ENCODE measurements around the gene CTSZ. TPM values are rescaled to one million over a fixed set of nuclear protein-coding genes. Genes with fewer than 3 reads are reported as not detected.

The CTSZ gene
- total RNA-seq, 1 donor from 2014 or later: 150 TPM

- no peaks in the 10 kb centered on the region for H3K9me3 Mint-ChIP-seq (ENCODE audit: unreplicated experiment)
- H3K36me3 Mint-ChIP-seq (ENCODE audit: low read depth, unreplicated experiment): peaks cover 55% of the 10 kb centered on the region
Measured at GRCh38 chr20:58990651-58991445, 16.2 kb downstream of the CTSZ start.

GRCh38 chr20:58989196-58989595 lies 17.9 kb downstream of the CTSZ start:
- no peak for TF ChIP-seq CTCF (IDR thresholded peaks at IDR 0.05; ENCODE audit: unreplicated experiment)
- no peak overlapping the region for H3K27ac Mint-ChIP-seq (ENCODE audit: unreplicated experiment)
- DNase-seq (ENCODE audit: low spot score): no peak
- H3K27me3 Mint-ChIP-seq (ENCODE audit: unreplicated experiment): peaks cover 1% of the 10 kb centered on the region
- peaks cover 48% of the 10 kb centered on the region for H3K36me3 Mint-ChIP-seq (ENCODE audit: low read depth, unreplicated experiment)
- H3K4me3 Mint-ChIP-seq (ENCODE audit: unreplicated experiment): peak overlapping the region; percentile 65
- peaks cover 4% of the 10 kb centered on the region for H3K4me1 Mint-ChIP-seq (ENCODE audit: unreplicated experiment)
- no peaks in the 10 kb centered on the region for H3K9me3 Mint-ChIP-seq (ENCODE audit: unreplicated experiment)

More at GRCh38 chr20:58990651-58991445, 16.2 kb downstream of the CTSZ start:
- H3K27ac Mint-ChIP-seq (ENCODE audit: unreplicated experiment): no peak overlapping the region
- H3K27me3 Mint-ChIP-seq (ENCODE audit: unreplicated experiment): no peaks in the 10 kb centered on the region
- H3K4me1 Mint-ChIP-seq (ENCODE audit: unreplicated experiment): no peaks in the 10 kb centered on the region
- no peak for TF ChIP-seq CTCF (IDR thresholded peaks at IDR 0.05; ENCODE audit: unreplicated experiment)
- no peak for DNase-seq (ENCODE audit: low spot score)
- no peak overlapping the region for H3K4me3 Mint-ChIP-seq (ENCODE audit: unreplicated experiment)

DNA sequence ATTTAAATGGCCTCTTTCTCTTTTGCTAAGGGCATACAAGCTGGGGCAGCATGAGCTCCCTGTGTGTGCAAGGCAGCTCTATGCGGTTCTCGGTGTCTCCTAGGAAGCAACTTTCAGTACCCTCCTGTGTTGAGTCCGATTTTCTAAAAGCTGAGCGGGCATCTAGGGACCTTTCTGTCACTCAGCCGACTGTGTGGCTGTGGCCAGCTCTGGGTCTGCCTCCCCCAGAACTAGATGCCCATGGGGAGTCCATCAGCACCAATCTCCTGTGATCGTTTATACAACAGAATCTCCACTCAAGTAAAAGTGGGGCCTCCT lies 18.5 kb downstream of the CTSZ start:
- no peak for TF ChIP-seq CTCF (IDR thresholded peaks at IDR 0.05; ENCODE audit: unreplicated experiment)
- no peak for DNase-seq (ENCODE audit: low spot score)
- no peaks in the 10 kb centered on the region for H3K9me3 Mint-ChIP-seq (ENCODE audit: unreplicated experiment)

GRCh38 chr20:58987790-58988564 lies 19.1 kb downstream of the CTSZ start:
- no peak for DNase-seq (ENCODE audit: low spot score)
- peaks cover 10% of the 10 kb centered on the region for H3K4me1 Mint-ChIP-seq (ENCODE audit: unreplicated experiment)
- H3K27ac Mint-ChIP-seq (ENCODE audit: unreplicated experiment): no peak overlapping the region
- H3K9me3 Mint-ChIP-seq (ENCODE audit: unreplicated experiment): no peaks in the 10 kb centered on the region
- H3K27me3 Mint-ChIP-seq (ENCODE audit: unreplicated experiment): peaks cover 1% of the 10 kb centered on the region
- peaks cover 42% of the 10 kb centered on the region for H3K36me3 Mint-ChIP-seq (ENCODE audit: low read depth, unreplicated experiment)
- peak overlapping the region; percentile 22 for H3K4me3 Mint-ChIP-seq (ENCODE audit: unreplicated experiment)
- TF ChIP-seq CTCF (IDR thresholded peaks at IDR 0.05; ENCODE audit: unreplicated experiment): no peak

More for the DNA sequence above, 18.5 kb downstream of the CTSZ start:
- H3K36me3 Mint-ChIP-seq (ENCODE audit: low read depth, unreplicated experiment): peaks cover 42% of the 10 kb centered on the region
- no peak overlapping the region for H3K4me3 Mint-ChIP-seq (ENCODE audit: unreplicated experiment)
- peaks cover 1% of the 10 kb centered on the region for H3K27me3 Mint-ChIP-seq (ENCODE audit: unreplicated experiment)
- H3K27ac Mint-ChIP-seq (ENCODE audit: unreplicated experiment): no peak overlapping the region
- peaks cover 10% of the 10 kb centered on the region for H3K4me1 Mint-ChIP-seq (ENCODE audit: unreplicated experiment)
